ENCODE measurements around the gene G3BP1. TPM values are rescaled to one million over a fixed set of nuclear protein-coding genes. Genes with fewer than 3 reads are reported as not detected.

G3BP1 gene
- total and polyA plus RNA-seq, 4 donors: 19.1 to 171 (median 87.0) TPM

DNA sequence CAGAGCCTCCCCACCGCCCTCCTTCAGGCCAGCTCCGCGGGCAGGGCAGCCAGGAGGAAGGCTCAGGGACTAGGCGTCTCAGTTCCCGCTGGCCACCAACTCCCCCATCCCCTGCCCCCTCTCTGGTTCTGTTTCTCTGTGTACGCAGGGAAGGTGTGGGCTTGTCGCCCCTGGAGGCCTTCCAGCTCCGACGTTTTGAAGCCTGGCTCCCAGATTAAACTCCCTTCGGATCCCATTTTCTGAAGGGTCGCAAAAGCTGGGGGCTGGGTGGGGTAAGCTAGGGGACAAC is 13.7 kb upstream of the G3BP1 start:
- ATAC-seq (ENCODE audit: insufficient read depth, low FRiP score): peak; percentile 15

DNA sequence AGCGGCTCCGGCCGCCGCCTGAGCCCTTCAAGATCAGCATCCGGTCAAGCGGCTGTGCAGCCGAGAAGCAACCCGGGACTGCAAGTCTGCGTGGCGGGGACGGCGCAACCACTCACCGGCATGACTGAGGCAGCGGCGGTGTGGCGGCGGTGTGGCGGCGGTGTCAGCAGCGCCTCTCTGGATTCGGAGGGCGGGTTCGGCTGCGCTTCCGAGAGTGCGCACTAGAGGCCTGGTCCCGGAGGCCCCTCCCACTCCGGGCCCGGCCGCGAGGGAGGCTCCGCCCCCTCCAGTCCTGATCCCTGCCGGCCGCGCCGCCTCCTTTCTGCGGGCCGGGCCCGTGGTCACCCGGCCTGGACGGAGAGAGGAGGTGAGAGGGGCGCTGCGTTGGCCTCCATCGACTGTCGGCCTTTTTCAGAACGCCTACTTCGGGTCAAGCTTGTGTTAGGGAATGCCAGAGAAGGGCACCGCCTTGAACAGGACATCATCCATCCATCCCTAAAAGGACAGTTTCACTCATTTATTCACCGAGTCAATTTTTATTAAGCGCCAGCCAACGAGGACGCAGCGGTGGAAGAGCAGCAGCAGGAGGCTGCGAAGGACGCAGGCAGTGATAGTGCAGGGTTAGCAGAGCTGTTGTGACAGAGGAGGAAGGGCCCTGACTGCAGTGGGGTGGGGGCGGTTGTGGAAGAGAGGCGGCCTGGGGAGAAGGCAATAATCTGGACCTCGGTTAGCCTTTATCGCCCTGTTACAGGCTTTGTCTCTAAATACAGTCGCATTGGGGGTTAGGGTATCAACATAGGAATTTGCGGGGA is 13.1 kb upstream of the G3BP1 start, which contains the start of gene ATOX1:
Gene ATOX1 (minus strand): TSS at position 202 of the 812 bp plus-strand sequence. CDS start 80 bp downstream, at position 122.
- DNase-seq (peak; percentile 90 to 95 (median 91)), ATAC-seq (ENCODE audit: insufficient read depth, low FRiP score) (peak; percentile 100)
- Histone ChIP-seq H3K9me3 (ENCODE audit: control insufficient read depth in 4 of 4, insufficient read depth in 3 of 4, low read length in 3 of 4) (no peaks in the 10 kb centered on the region), H3K27me3 (ENCODE audit: control insufficient read depth in 3 of 3, insufficient read depth in 3 of 3, low read length in 2 of 3) (no peaks in the 10 kb centered on the region), H3K27ac (ENCODE audit: low read depth in 1 of 2, low read length in 1 of 2) (peak within 1 kb of the TSS; percentile 84 to 93), H3K4me3 (peak within 1 kb of the TSS; percentile 88), H3K4me1 (ENCODE audit: control insufficient read depth in 5 of 5, insufficient read depth in 5 of 5, low read length in 5 of 5) (peaks cover 0 to 17% (median 8%) of the 10 kb centered on the region in 5 donors), H3K9ac (ENCODE audit: insufficient read depth in 1 of 2, low read length in 2 of 2) (peak within 1 kb of the TSS; percentile 67 to 80), H3K36me3 (ENCODE audit: control insufficient read depth in 4 of 4, insufficient read depth in 4 of 4, low read length in 4 of 4) (no peaks in the 10 kb centered on the region)
- 5% methylated on average over 60 to 61 of the region's 61 CpGs for WGBS, 2 donors
- TF ChIP-seq, protein P1, sequence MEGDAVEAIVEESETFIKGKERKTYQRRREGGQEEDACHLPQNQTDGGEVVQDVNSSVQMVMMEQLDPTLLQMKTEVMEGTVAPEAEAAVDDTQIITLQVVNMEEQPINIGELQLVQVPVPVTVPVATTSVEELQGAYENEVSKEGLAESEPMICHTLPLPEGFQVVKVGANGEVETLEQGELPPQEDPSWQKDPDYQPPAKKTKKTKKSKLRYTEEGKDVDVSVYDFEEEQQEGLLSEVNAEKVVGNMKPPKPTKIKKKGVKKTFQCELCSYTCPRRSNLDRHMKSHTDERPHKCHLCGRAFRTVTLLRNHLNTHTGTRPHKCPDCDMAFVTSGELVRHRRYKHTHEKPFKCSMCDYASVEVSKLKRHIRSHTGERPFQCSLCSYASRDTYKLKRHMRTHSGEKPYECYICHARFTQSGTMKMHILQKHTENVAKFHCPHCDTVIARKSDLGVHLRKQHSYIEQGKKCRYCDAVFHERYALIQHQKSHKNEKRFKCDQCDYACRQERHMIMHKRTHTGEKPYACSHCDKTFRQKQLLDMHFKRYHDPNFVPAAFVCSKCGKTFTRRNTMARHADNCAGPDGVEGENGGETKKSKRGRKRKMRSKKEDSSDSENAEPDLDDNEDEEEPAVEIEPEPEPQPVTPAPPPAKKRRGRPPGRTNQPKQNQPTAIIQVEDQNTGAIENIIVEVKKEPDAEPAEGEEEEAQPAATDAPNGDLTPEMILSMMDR (IDR thresholded peaks at IDR 0.05; ENCODE audit: control extremely low read depth, extremely low read depth): no peak

More for the DNA sequence above, 13.7 kb upstream of the G3BP1 start:
- Histone ChIP-seq H3K27me3 (ENCODE audit: control insufficient read depth in 3 of 3, insufficient read depth in 3 of 3, low read length in 2 of 3) (no peaks in the 10 kb centered on the region), H3K36me3 (ENCODE audit: control insufficient read depth in 4 of 4, insufficient read depth in 4 of 4, low read length in 4 of 4) (peaks cover 0 to under 1% (median 0%) of the 10 kb centered on the region in 4 donors), H3K4me3 (peak overlapping the region; percentile 88), H3K9me3 (ENCODE audit: control insufficient read depth in 4 of 4, insufficient read depth in 3 of 4, low read length in 3 of 4) (no peaks in the 10 kb centered on the region), H3K27ac (ENCODE audit: low read depth in 1 of 2, low read length in 1 of 2) (peak overlapping the region; percentile 79 to 93), H3K4me1 (ENCODE audit: control insufficient read depth in 5 of 5, insufficient read depth in 5 of 5, low read length in 5 of 5) (peaks cover 0 to 17% (median 8%) of the 10 kb centered on the region in 5 donors), H3K9ac (ENCODE audit: insufficient read depth in 1 of 2, low read length in 2 of 2) (peak overlapping the region; percentile 57 to 80)
- TF ChIP-seq, protein P1 (IDR thresholded peaks at IDR 0.05; ENCODE audit: control extremely low read depth, extremely low read depth): no peak
- DNase-seq: no peak
- WGBS, 2 donors: 1% methylated on average over 11 of the region's 11 CpGs

DNA sequence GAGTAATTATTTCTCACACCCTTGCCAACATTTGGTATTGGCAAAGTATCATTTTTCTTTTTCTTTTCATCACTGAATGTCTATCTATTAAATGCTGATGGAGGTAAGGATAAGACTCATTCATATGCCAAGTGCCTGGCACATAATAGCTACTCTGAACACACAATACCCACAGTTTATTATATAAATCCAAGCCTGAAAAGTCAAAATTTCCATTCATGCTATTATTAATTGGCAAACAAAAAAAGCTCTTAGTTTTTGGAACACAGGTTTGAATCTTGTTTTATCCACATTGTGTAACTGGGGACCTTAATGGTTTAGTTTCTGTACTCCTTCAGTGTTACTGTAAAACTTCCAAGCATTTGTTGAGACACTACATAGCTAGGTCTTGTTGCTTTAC is 7.0 kb upstream of the G3BP1 start:
- no peaks in the 10 kb centered on the region for H3K9me3 ChIP-seq (ENCODE audit: control insufficient read depth in 4 of 4, insufficient read depth in 3 of 4, low read length in 3 of 4)
- H3K4me1 ChIP-seq (ENCODE audit: control insufficient read depth in 5 of 5, insufficient read depth in 5 of 5, low read length in 5 of 5): peaks cover 0 to under 1% (median 0%) of the 10 kb centered on the region in 5 donors
- no peak for ATAC-seq (ENCODE audit: insufficient read depth, low FRiP score)
- no peaks in the 10 kb centered on the region for H3K36me3 ChIP-seq (ENCODE audit: control insufficient read depth in 4 of 4, insufficient read depth in 4 of 4, low read length in 4 of 4)
- H3K4me3 ChIP-seq: no peak overlapping the region
- no peak overlapping the region for H3K27ac ChIP-seq (ENCODE audit: low read depth in 1 of 2, low read length in 1 of 2)
- H3K27me3 ChIP-seq (ENCODE audit: control insufficient read depth in 3 of 3, insufficient read depth in 3 of 3, low read length in 2 of 3): no peaks in the 10 kb centered on the region
- TF ChIP-seq, protein P1 (IDR thresholded peaks at IDR 0.05; ENCODE audit: control extremely low read depth, extremely low read depth): no peak
- DNase-seq: no peak
- no peak overlapping the region for H3K9ac ChIP-seq (ENCODE audit: insufficient read depth in 1 of 2, low read length in 2 of 2)

Measured in lung (tissue), 12 donors.